Esophagus muscularis mucosa (tissue), 4 donors: ENCODE data around the gene TXNRD3.

Experiments
- EP300 ChIP-seq: sonication (generic); formaldehyde crosslinking; IDR thresholded peaks from one replicate; pipeline ENCODE4 v1.6.1; 2017; ENCODE audit warnings: antibody characterized with exemption
- POLR2A ChIP-seq: fragments of 450-650 bp; IDR thresholded peaks from one replicate; pipeline ENCODE4 v1.6.1; 2017; ENCODE audit warnings: antibody characterized with exemption, moderate library complexity, mild to moderate bottlenecking, low read depth
- POLR2AphosphoS5 ChIP-seq, 2 donors: sonication (generic); formaldehyde crosslinking; IDR thresholded peaks; one replicate each; pipeline ENCODE4 v1.6.1; 2017; ENCODE audit warnings: antibody characterized with exemption in 2 of 2
- TF ChIP-seq, protein P1 (sequence below), 3 experiments: fragments of 200-600 bp in 2 of 3; fragments of 450-650 bp in 1 of 3; sonication (generic) in 2 of 3; IDR thresholded peaks; one replicate each; pipeline ENCODE4 v1.5.1; 2017 to 2019; ENCODE audit warnings: antibody characterized with exemption in 3 of 3, mild to moderate bottlenecking in 2 of 3, moderate library complexity in 1 of 3

DNA sequence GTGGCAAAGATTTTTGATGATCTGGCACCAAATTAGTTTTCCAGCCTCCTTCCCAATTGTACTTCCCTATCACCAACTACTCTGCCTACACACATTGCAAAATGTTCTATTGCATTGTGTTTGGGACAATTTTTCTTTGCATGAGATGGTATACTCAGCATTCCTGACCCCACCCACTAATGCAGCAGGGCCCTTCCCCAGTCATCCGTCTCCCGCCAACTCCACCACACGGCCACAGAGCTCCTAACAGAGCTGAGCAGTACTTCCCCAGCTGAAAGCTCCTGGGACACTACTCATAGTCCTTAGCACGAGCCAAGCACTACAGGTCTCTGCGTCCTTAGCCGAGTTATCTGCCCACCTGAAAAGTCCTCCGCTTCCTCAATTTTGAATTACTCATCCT is 34.2 kb downstream of the TXNRD3 start:
- TF ChIP-seq POLR2AphosphoS5 (IDR thresholded peaks at IDR 0.05), result no peak
- no peak for TF ChIP-seq POLR2A
- TF ChIP-seq, protein P1, sequence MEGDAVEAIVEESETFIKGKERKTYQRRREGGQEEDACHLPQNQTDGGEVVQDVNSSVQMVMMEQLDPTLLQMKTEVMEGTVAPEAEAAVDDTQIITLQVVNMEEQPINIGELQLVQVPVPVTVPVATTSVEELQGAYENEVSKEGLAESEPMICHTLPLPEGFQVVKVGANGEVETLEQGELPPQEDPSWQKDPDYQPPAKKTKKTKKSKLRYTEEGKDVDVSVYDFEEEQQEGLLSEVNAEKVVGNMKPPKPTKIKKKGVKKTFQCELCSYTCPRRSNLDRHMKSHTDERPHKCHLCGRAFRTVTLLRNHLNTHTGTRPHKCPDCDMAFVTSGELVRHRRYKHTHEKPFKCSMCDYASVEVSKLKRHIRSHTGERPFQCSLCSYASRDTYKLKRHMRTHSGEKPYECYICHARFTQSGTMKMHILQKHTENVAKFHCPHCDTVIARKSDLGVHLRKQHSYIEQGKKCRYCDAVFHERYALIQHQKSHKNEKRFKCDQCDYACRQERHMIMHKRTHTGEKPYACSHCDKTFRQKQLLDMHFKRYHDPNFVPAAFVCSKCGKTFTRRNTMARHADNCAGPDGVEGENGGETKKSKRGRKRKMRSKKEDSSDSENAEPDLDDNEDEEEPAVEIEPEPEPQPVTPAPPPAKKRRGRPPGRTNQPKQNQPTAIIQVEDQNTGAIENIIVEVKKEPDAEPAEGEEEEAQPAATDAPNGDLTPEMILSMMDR (IDR thresholded peaks at IDR 0.05), result no peak
- no peak for TF ChIP-seq EP300
